Lung (tissue), 12 donors: Measurements from ENCODE around the gene GATAD2A. TPM values are rescaled to one million over a fixed set of nuclear protein-coding genes. Genes with fewer than 3 reads are reported as not detected.
A peak's percentile ranks its signal among the peaks of the same experiment; 100 is the strongest.

Experiments used
- ATAC-seq: fragments of 200-7000 bp; cut with Tn5 transposase; one replicate; pipeline ENCODE4 v1.9.1; 2020; ENCODE audit warnings: moderate number of reproducible peaks; ENCODE audit not compliant: insufficient read depth, low FRiP score
- DNase-seq, 3 donors: peaks; one replicate each; pipeline ENCODE4 v3.0.0-alpha.2; 2013 to 2017
- H3K27ac ChIP-seq, 2 donors: one replicate each; pipeline ENCODE4 v1.5.1; 2013; ENCODE audit warnings: mild to moderate bottlenecking in 2 of 2, moderate library complexity in 2 of 2, control low read depth in 1 of 2, inconsistent platforms in 1 of 2, low read depth in 1 of 2, low read length in 1 of 2
- H3K27me3 ChIP-seq, 3 donors: one replicate each; pipeline ENCODE4 v1.5.1; 2013; ENCODE audit warnings: low read length in 2 of 3; ENCODE audit not compliant: control insufficient read depth in 3 of 3, insufficient read depth in 3 of 3
- H3K36me3 ChIP-seq, 4 donors: one replicate each; pipeline ENCODE4 v1.5.1; 2013; ENCODE audit warnings: low read length in 4 of 4, mild to moderate bottlenecking in 1 of 4, moderate library complexity in 1 of 4; ENCODE audit not compliant: control insufficient read depth in 4 of 4, insufficient read depth in 4 of 4
- H3K4me1 ChIP-seq, 5 donors: one replicate each; pipeline ENCODE4 v1.5.1; 2013; ENCODE audit warnings: low read length in 5 of 5, mild to moderate bottlenecking in 2 of 5, moderate library complexity in 1 of 5; ENCODE audit not compliant: control insufficient read depth in 5 of 5, insufficient read depth in 5 of 5
- H3K4me3 ChIP-seq: one replicate; pipeline ENCODE4 v1.5.1; 2013; ENCODE audit warnings: mild to moderate bottlenecking, control low read depth, moderate library complexity
- H3K9ac ChIP-seq, 2 donors: one replicate each; pipeline ENCODE4 v1.5.1; 2013; ENCODE audit warnings: low read length in 2 of 2, control low read depth in 1 of 2; ENCODE audit not compliant: insufficient read depth in 1 of 2
- H3K9me3 ChIP-seq, 4 donors: one replicate each; pipeline ENCODE4 v1.5.1; 2013; ENCODE audit warnings: low read length in 3 of 4, mild to moderate bottlenecking in 1 of 4, moderate library complexity in 1 of 4; ENCODE audit not compliant: control insufficient read depth in 4 of 4, insufficient read depth in 3 of 4
- WGBS, 2 donors: extraction: QIAGEN DNeasy Blood & Tissue Kit; methylation state at CpG; one replicate each; pipeline ENCODE4 v1.1.7; 2013; 5-methylcytosine and 5-hydroxymethylcytosine counted together
- polyA plus RNA-seq, 2 donors: library from polyadenylated mRNA; stranded (reverse); fragments of 200-250 nt; gene quantifications; one replicate each; pipeline ENCODE4 v1.2.1, GENCODE V29; 2013
- total RNA-seq, 2 donors: library from RNA; depleted of rRNA in 1 of 2; stranded (reverse); fragments of >200 nt in 1 of 2; gene quantifications; one replicate each; pipeline ENCODE4 v1.2.1, GENCODE V29; 2014 to 2021
- TF ChIP-seq, protein P1 (sequence below): IDR thresholded peaks from 2 replicates; pipeline ENCODE4 v1.5.1; 2012; ENCODE audit warnings: mild to moderate bottlenecking; ENCODE audit errors: control extremely low read depth, extremely low read depth
- donor health status: control.
- donor health status: control.
- donor health status: Bipolar disorder and iron deficiency.
- donor health status: healthy.
- donor health status: DM: yes; HTN: yes; CAD: no.

GATAD2A gene
- total and polyA plus RNA-seq, 4 donors: 30.6 to 93.7 (median 37.4) TPM

DNA sequence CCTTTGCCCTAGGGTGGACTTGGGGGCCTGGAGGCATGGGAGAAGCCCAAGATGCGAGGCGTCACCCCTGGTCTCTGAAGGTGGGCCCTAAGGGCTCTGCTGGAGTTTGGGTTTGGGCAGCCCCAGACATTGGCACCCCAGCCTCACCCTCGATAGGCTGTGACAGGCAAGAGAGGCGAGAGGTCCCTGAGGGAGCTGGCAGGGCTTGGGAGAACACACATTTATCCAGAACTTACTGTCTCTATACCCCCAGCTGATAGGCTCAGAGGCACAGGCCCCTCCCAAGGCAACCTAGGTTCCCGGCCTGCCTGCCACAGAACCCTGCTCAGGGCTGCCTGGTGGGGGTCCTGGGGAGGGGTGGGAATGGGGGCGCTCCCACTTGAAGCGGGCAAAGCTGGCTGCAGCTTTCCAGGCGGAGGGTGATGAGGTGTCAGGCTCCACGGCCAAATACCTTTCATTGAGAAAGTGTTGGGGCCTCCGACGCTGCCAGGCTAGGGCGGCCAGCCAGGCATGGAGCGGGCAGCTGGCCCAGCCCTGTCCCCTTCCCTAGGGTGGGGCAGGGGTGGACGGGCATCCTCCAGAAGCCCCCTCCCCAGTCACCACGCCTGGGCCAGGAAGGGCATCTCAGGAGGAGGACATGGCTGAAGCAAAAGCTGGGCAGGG, 142.3 kb downstream of the GATAD2A start:
- no peak overlapping the region for H3K9ac ChIP-seq
- TF ChIP-seq, protein P1, sequence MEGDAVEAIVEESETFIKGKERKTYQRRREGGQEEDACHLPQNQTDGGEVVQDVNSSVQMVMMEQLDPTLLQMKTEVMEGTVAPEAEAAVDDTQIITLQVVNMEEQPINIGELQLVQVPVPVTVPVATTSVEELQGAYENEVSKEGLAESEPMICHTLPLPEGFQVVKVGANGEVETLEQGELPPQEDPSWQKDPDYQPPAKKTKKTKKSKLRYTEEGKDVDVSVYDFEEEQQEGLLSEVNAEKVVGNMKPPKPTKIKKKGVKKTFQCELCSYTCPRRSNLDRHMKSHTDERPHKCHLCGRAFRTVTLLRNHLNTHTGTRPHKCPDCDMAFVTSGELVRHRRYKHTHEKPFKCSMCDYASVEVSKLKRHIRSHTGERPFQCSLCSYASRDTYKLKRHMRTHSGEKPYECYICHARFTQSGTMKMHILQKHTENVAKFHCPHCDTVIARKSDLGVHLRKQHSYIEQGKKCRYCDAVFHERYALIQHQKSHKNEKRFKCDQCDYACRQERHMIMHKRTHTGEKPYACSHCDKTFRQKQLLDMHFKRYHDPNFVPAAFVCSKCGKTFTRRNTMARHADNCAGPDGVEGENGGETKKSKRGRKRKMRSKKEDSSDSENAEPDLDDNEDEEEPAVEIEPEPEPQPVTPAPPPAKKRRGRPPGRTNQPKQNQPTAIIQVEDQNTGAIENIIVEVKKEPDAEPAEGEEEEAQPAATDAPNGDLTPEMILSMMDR: no peak
- no peak overlapping the region for H3K27ac ChIP-seq
- H3K27me3 ChIP-seq: peaks cover 0 to 9% (median 4%) of the 10 kb centered on the region in 3 donors
- H3K4me3 ChIP-seq: no peak overlapping the region
- H3K4me1 ChIP-seq: peaks cover 0 to 30% (median 2%) of the 10 kb centered on the region in 5 donors
- no peaks in the 10 kb centered on the region for H3K36me3 ChIP-seq
- H3K9me3 ChIP-seq: peaks cover 0 to 10% (median 0%) of the 10 kb centered on the region in 4 donors
- ATAC-seq (no peak), DNase-seq (peak; percentile 38 to 58 (median 53))
- 56 to 72% methylated on average over 15 of the region's 15 CpGs for WGBS, 2 donors

DNA sequence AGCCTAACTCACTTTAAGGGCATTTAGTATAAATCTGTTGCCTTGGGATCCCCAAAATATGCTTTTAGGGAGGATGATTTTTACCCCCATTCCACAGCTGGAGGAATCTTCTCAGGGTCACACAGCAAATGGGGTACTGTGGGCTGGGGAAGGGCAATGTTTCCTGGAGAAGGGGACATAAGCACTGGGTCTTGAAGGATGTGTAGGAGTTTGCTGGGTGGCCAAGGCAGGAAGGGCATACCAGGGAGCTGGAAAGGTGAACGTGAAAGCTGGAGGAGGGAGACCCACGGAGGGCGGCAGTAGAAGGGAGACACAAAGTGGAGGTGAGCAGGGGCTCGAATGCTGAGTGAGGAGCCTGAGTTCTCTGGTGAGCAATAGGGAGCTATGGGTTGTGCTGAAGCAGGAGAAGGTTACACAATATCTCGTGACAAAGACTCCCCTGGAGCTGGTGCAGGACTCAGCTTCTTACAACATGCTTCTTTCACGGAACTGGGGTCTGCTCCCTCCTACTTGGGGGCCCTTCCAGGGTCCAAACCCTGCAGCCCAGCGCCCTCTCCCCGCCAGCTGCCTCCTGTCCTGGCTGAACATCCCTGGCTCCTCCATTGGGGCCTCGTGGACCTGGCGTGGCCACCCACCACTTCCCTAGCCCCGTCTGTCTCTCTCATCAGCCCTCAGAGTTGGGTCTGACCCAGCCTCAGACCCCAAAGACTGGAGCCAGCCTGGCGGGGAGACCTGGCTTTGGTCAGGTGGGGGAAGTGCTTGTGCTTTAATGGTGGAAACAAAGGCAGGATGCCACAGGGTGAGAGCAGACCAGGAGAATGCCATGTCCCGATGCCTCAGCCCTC, 143.7 kb downstream of the GATAD2A start:
- DNase-seq (no peak), ATAC-seq (no peak)
- Histone ChIP-seq H3K27ac (no peak overlapping the region), H3K4me3 (no peak overlapping the region), H3K9me3 (peaks cover 0 to 10% (median 0%) of the 10 kb centered on the region in 4 donors), H3K27me3 (peaks cover 0 to 9% (median 4%) of the 10 kb centered on the region in 3 donors), H3K4me1 (peaks cover 0 to 30% (median 2%) of the 10 kb centered on the region in 5 donors), H3K9ac (no peak overlapping the region), H3K36me3 (no peaks in the 10 kb centered on the region)
- 40 to 52% methylated on average over 13 of the region's 13 CpGs for WGBS, 2 donors
- TF ChIP-seq, protein P1: no peak

DNA sequence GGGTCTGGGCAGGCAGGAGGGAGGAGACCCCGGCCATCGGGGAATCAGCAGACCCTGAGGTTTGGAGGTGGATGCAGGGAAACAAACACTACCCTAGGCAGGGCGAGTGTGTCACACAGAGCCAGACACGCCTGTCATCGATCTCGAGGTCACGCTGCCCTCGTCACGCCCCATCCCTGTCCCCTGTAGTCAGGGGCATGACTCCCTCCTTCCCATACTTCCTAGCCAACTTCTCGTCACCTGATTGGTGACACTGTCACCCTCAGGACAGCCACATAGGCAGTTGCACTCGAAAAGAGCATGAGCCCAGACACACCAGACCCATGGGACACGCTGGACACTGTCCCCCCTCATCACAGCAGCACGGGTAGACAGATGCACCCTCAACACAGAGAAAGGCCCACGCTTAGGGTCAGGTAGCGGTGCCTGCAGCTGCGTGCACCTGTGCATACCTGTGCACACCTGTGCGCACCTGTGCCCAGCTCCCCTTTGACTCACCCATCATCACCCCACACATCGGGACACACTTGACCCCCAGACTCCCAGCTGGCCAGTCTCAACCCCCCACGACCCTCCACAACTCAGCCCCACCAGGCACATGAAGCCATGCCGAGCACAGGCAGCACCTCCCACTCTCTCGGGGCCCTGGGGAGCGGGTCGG, 144.5 kb downstream of the GATAD2A start:
- 68 to 69% methylated on average over 23 of the region's 23 CpGs for WGBS, 2 donors
- no peak for ATAC-seq
- DNase-seq: no peak
- H3K36me3 ChIP-seq: no peaks in the 10 kb centered on the region
- H3K27me3 ChIP-seq: peaks cover 0 to 4% (median 4%) of the 10 kb centered on the region in 3 donors
- no peak overlapping the region for H3K9ac ChIP-seq
- no peak overlapping the region for H3K4me3 ChIP-seq
- H3K27ac ChIP-seq: no peak overlapping the region
- peaks cover 0 to 8% (median 0%) of the 10 kb centered on the region in 4 donors for H3K9me3 ChIP-seq
- H3K4me1 ChIP-seq: peaks cover 0 to 30% (median 2%) of the 10 kb centered on the region in 5 donors
- TF ChIP-seq, protein P1: no peak
